ENCODE data around the gene PNMA8C. TPM values are rescaled to one million over a fixed set of nuclear protein-coding genes. Genes with fewer than 3 reads are reported as not detected.
A peak's percentile ranks its signal among the peaks of the same experiment; 100 is the strongest.

PNMA8C gene
- not detected for total RNA-seq

DNA sequence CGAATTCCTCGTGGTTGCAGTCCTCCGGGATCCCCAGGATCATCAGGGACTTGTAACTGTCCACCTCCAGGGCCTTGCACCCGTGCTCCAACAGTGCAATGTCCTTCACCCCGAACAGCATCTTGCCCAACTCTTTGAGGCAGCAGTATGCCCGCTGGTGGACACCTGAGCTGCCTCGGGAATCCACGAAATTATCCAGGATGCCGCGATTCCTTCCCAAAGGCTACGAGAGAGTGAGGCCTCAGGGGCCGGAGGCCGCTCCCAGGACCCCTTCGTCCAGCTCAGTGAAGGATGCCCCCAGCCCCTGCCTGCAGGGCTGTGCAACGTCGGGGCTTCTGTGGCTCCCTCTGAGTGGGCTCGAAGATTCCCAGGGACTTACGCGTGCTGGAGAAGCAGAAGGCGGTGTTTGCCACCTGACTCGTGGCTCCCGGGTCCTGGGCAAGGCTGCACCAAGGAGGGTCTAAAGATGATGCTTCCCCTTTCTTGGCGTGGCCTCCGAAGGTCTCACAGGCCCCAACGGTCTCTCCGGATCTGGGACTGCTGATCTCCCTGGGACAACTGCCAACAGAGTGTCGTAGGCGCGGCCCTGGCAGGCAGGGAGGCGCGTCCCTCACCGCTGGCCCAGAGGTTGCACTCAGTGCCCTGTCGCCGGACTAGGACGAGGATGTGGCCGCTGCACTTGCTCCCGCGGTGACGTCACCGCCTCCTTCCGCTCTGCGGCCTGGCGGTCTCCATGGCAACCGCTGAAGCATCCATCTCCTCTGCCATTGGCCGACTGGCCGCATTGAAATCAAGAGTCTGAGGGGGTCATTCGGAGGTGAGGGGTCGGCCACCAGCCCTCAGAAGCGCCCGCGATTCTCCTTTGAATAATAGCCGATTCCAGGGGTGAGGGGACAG is at the start of gene PNMA8C:
PNMA8C (minus strand) TSS at position 698 of the 897 bp plus-strand sequence; CDS start at position 121, 577 bp downstream.
- Mint-ChIP-seq H3K9me3 (no peaks in the 10 kb centered on the region), H3K27ac (peak within 1 kb of the TSS; percentile 9), H3K4me3 (peak within 1 kb of the TSS; percentile 55), H3K36me3 (ENCODE audit: low read depth) (no peaks in the 10 kb centered on the region), H3K27me3 (peaks cover 55% of the 10 kb centered on the region), H3K4me1 (peaks cover 31% of the 10 kb centered on the region)
- ChIA-PET CTCF (no interaction called here), POLR2A (no interaction called here)
- peak; percentile 75 for DNase-seq

DNA sequence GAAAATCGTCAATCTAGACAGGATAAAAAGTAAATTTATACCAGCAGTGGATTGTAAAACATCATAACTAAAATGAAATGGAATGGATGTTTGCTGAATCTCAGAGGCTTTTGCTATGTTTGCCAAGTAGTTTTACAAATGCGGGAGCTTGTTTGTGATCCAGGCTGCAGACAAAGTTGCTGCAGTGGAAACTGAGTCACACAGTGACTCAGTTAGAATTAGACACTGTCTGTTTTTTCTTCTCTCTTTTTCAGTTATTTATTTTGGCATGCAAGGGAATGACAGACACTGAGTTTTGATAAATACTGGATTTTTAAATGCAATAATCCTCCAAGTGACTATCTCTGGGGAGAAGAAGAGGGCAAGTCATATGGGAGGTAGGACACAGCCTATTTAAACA is 47.2 kb upstream of the PNMA8C start:
- peaks cover 41% of the 10 kb centered on the region for H3K27me3 Mint-ChIP-seq
- DNase-seq = no peak
- ChIA-PET POLR2A (no interaction called here), CTCF (no interaction called here)
- H3K4me1 Mint-ChIP-seq = peaks cover 1% of the 10 kb centered on the region
- no peak overlapping the region for H3K27ac Mint-ChIP-seq
- H3K9me3 Mint-ChIP-seq = no peaks in the 10 kb centered on the region
- H3K4me3 Mint-ChIP-seq = no peak overlapping the region
- no peaks in the 10 kb centered on the region for H3K36me3 Mint-ChIP-seq (ENCODE audit: low read depth)

GRCh38 chr19:46474211-46474610 is 45.5 kb upstream of the PNMA8C start:
- Mint-ChIP-seq H3K27me3 (peaks cover 52% of the 10 kb centered on the region), H3K4me3 (no peak overlapping the region)

DNA sequence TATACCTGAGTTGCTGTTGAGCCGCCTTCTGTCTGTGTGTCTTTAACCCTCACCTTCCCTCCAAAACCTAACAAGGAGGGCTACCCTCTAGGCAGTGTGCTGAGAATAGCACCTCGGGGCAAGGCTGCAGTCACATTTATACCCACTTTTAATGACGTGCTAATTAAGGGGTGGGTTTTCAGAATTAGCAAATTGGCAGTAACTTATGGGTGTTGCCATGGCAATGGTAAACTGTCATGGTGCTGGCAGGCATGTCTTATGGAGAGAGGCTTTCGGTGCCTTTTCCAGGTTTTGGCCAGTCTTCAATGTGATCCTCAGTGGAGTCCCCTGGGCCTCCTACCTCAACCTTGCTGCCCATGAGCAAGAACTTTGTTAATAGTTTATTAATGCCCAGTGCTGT is 43.9 kb upstream of the PNMA8C start:
- H3K9me3 Mint-ChIP-seq = no peaks in the 10 kb centered on the region
- no peaks in the 10 kb centered on the region for H3K4me1 Mint-ChIP-seq
- H3K27ac Mint-ChIP-seq = no peak overlapping the region
- H3K27me3 Mint-ChIP-seq = peaks cover 53% of the 10 kb centered on the region
- no peak overlapping the region for H3K4me3 Mint-ChIP-seq
- POLR2A ChIA-PET = no interaction called here
- CTCF ChIA-PET = no interaction called here
- no peak for DNase-seq
- no peaks in the 10 kb centered on the region for H3K36me3 Mint-ChIP-seq (ENCODE audit: low read depth)

More at GRCh38 chr19:46474211-46474610, 45.5 kb upstream of the PNMA8C start:
- CTCF ChIA-PET = no interaction called here
- H3K36me3 Mint-ChIP-seq (ENCODE audit: low read depth) = no peaks in the 10 kb centered on the region
- POLR2A ChIA-PET = no interaction called here
- DNase-seq = no peak
- H3K9me3 Mint-ChIP-seq = no peaks in the 10 kb centered on the region
- no peak overlapping the region for H3K27ac Mint-ChIP-seq
- peaks cover 1% of the 10 kb centered on the region for H3K4me1 Mint-ChIP-seq

DNA sequence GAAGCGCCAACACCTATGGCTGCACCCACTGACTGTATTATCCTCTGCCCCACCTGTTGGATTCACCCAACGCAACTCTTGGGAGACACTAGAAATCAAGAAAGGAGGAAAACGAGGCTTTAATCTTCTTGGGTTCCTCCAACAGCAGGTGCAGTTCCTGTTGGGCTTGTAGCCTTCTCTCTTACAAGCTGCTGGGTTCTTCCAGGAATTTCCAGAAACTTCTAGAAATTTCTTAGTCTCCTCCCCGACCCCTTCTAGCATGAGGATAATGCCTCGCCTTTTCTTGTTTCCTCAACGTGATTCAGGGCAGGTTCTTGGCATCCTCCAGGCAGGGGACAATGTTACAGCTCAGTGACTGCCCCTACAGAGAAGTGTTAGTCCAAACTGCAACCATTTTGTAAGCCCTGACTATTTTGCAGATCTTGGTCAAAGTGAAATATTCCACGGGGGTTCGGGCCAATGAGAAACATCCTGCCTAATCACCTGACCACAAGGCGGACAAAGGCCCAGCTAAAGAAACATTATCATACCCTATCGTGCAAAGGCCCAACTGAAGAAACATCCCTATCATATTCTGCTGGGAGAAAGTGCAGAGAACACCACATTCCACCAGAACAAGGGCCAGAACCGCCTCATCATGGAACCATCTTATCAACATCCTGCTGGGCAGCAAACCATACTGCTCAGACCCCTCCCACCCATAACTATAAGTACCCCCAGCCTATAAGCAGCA is 43.2 kb upstream of the PNMA8C start:
- H3K9me3 Mint-ChIP-seq = no peaks in the 10 kb centered on the region
- DNase-seq = no peak
- ChIA-PET CTCF (no interaction called here), POLR2A (no interaction called here)
- no peak overlapping the region for H3K4me3 Mint-ChIP-seq
- no peaks in the 10 kb centered on the region for H3K36me3 Mint-ChIP-seq (ENCODE audit: low read depth)
- H3K27ac Mint-ChIP-seq = no peak overlapping the region
- H3K27me3 Mint-ChIP-seq = peaks cover 57% of the 10 kb centered on the region
- H3K4me1 Mint-ChIP-seq = peaks cover 3% of the 10 kb centered on the region

GRCh38 chr19:46471116-46471733 is 42.5 kb upstream of the PNMA8C start, which contains the start of gene PNMA8A:
Gene PNMA8A (minus strand): TSS chr19:46471563. CDS start chr19:46471035, 528 bp downstream.
- H3K27me3 Mint-ChIP-seq = peaks cover 64% of the 10 kb centered on the region
- CTCF ChIA-PET = no interaction called here

DNA sequence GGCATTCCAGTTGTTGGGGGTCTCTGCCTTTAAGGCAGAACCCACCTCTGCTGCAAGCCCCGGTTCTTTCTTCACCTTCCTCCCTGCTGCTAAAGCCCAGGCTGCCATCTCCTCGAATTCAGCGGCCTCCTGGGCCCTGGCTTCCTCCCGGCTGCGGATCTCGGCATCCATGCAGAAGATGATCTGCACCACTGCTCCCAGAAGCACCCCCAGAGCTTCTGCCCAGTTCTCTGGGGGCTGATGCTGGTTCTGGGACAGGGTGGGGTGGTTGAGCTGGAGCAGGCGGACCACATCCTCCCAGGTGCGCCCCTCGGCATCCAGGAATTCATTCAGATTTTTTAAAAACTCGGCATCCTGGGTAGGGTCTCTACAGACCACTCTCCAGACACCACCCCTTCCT is 41.6 kb upstream of the PNMA8C start:
- H3K4me1 Mint-ChIP-seq = peaks cover 11% of the 10 kb centered on the region
- no peak overlapping the region for H3K27ac Mint-ChIP-seq
- H3K36me3 Mint-ChIP-seq (ENCODE audit: low read depth) = no peaks in the 10 kb centered on the region
- peaks cover 65% of the 10 kb centered on the region for H3K27me3 Mint-ChIP-seq
- DNase-seq = no peak
- no peak overlapping the region for H3K4me3 Mint-ChIP-seq
- CTCF ChIA-PET = no interaction called here
- POLR2A ChIA-PET = no interaction called here
- no peaks in the 10 kb centered on the region for H3K9me3 Mint-ChIP-seq

More at GRCh38 chr19:46471116-46471733, 42.5 kb upstream of the PNMA8C start, which contains the start of gene PNMA8A:
- Mint-ChIP-seq H3K9me3 (no peaks in the 10 kb centered on the region), H3K36me3 (ENCODE audit: low read depth) (no peaks in the 10 kb centered on the region), H3K4me1 (peaks cover 10% of the 10 kb centered on the region), H3K27ac (no peak within 1 kb of the TSS), H3K4me3 (no peak within 1 kb of the TSS)
- POLR2A ChIA-PET = no interaction called here
- DNase-seq = no peak

DNA sequence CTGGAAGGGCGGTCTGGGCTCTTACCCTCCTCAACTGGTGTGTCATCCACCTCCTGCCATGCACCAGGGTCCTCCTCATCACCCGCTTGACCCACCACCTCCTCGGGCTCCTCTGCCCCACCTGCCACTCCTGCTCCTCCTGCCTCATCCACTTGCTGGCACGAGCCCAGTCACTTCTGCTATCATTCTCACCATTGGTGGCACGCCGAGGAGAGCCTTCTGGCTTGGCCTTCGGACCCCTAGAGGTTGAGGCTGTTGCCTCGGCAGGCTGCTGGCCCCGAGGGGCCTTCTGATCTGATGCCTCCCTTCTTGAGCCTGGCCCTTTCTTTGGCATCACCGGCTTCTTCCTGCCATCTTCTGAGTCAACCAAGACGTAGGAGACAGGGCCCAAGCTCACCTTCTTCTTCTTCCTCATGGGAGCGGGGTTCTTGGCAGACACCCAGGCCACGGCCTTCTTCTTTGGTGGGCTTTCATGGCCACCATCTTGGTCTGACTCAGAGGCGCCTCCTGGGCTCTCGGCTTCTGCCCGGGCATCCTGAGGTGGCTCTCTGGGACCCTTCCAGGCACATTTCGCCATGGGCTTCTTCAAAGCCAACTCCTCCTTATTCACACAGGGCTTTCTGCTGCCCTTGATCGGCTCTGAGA is 40.9 kb upstream of the PNMA8C start:
- no peak for DNase-seq
- Mint-ChIP-seq H3K27ac (no peak overlapping the region), H3K4me1 (peaks cover 11% of the 10 kb centered on the region), H3K9me3 (no peaks in the 10 kb centered on the region), H3K4me3 (no peak overlapping the region), H3K36me3 (ENCODE audit: low read depth) (no peaks in the 10 kb centered on the region), H3K27me3 (peaks cover 72% of the 10 kb centered on the region)
- CTCF ChIA-PET = no interaction called here
- POLR2A ChIA-PET = no interaction called here

- H3K9me3 Mint-ChIP-seq = no peaks in the 10 kb centered on the region
- no peak overlapping the region for H3K27ac Mint-ChIP-seq
- H3K27me3 Mint-ChIP-seq = peaks cover 51% of the 10 kb centered on the region
- no peaks in the 10 kb centered on the region for H3K36me3 Mint-ChIP-seq (ENCODE audit: low read depth)
- DNase-seq = no peak
- ChIA-PET POLR2A (no interaction called here), CTCF (interaction anchor here (0.6 kb wide), 2 partner anchors 61 to 414 kb away, joined by 3 read pairs; no protein-coding TSS in a partner anchor)
- H3K4me1 Mint-ChIP-seq = peaks cover 11% of the 10 kb centered on the region
- H3K4me3 Mint-ChIP-seq = no peak overlapping the region
These were observed 37.9 kb upstream of the PNMA8C start for GRCh38 chr19:46466536-46467196.

DNA sequence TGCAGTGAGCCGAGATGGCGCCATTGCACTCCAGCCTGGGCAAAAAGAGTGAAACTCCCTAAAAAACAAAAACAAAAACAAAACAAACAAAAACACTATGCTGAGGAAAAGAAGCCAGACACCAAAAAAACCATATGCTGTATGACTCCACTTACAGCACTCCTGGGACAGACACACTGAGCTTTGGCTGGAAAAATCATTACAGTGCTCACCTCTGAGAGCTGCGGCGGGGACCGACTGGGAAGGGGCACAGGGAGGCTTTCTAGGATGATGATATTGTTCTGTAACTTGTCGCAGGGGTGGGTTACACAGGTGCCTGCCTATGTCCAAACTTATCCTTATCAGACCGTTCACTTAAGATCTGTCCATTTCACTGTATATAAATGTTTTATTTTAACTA is 34.8 kb upstream of the PNMA8C start:
- no peak overlapping the region for H3K27ac Mint-ChIP-seq

GRCh38 chr19:46461537-46461936 is 32.8 kb upstream of the PNMA8C start:
- CTCF ChIA-PET = no interaction called here
- Mint-ChIP-seq H3K4me1 (peaks cover 4% of the 10 kb centered on the region), H3K27me3 (peaks cover 21% of the 10 kb centered on the region), H3K36me3 (ENCODE audit: low read depth) (no peaks in the 10 kb centered on the region), H3K4me3 (no peak overlapping the region), H3K27ac (no peak overlapping the region), H3K9me3 (no peaks in the 10 kb centered on the region)
- POLR2A ChIA-PET = no interaction called here
- no peak for DNase-seq

More for the DNA sequence above, 34.8 kb upstream of the PNMA8C start:
- Mint-ChIP-seq H3K4me1 (peaks cover 11% of the 10 kb centered on the region), H3K4me3 (no peak overlapping the region), H3K9me3 (no peaks in the 10 kb centered on the region), H3K27me3 (peaks cover 32% of the 10 kb centered on the region), H3K36me3 (ENCODE audit: low read depth) (no peaks in the 10 kb centered on the region)
- ChIA-PET CTCF (interaction anchor here (0.6 kb wide), 1 partner anchor 63 kb away, joined by 3 read pairs; no protein-coding TSS in a partner anchor), POLR2A (no interaction called here)
- DNase-seq = no peak

- POLR2A ChIA-PET = no interaction called here
- no peaks in the 10 kb centered on the region for H3K36me3 Mint-ChIP-seq (ENCODE audit: low read depth)
- CTCF ChIA-PET = no interaction called here
- no peaks in the 10 kb centered on the region for H3K4me1 Mint-ChIP-seq
- H3K27me3 Mint-ChIP-seq = peaks cover 20% of the 10 kb centered on the region
- no peaks in the 10 kb centered on the region for H3K9me3 Mint-ChIP-seq
- H3K4me3 Mint-ChIP-seq = no peak overlapping the region
- no peak overlapping the region for H3K27ac Mint-ChIP-seq
- no peak for DNase-seq
These were observed 32.2 kb upstream of the PNMA8C start for GRCh38 chr19:46460981-46461380.
